Stimulated activated memory B cell treated with anti-CD40 and anti-IgM and Interleukin-4, amounts not matched to agents 10 μg/mL and 1 μg/mL and 100 μg/mL, for 72 hours (primary cell): ENCODE data around the gene EMP2.
A peak's percentile ranks its signal among the peaks of the same experiment; 100 is the strongest.
"Not testable (repeated sequence)": the region's sequence is repeated elsewhere in the genome, so short reads cannot be mapped to it uniquely, and the experiment has no call there.

ENCODE experiments used
- ATAC-seq: fragments of 150-1000 bp; cut with Tn5 transposase; 2 replicates; pipeline ENCODE4 v1.10.0; 2021
- H3K27ac Mint-ChIP-seq: one replicate; pipeline ENCODE4 v1.8.0; 2022; ENCODE audit warnings: mild to moderate bottlenecking, mixed read lengths
- H3K27me3 Mint-ChIP-seq: one replicate; pipeline ENCODE4 v1.8.0; 2022; ENCODE audit warnings: mixed read lengths
- H3K36me3 Mint-ChIP-seq: one replicate; pipeline ENCODE4 v1.8.0; 2022; ENCODE audit warnings: mixed read lengths
- H3K4me1 Mint-ChIP-seq: one replicate; pipeline ENCODE4 v1.8.0; 2022; ENCODE audit warnings: mixed read lengths
- H3K4me3 Mint-ChIP-seq: one replicate; pipeline ENCODE4 v1.8.0; 2022; ENCODE audit warnings: mild to moderate bottlenecking, moderate library complexity, mixed read lengths
- H3K9me3 Mint-ChIP-seq: one replicate; pipeline ENCODE4 v1.8.0; 2022; ENCODE audit warnings: mixed read lengths

EMP2 gene

GRCh38 chr16:10575506-10576130 is 4.8 kb downstream of the EMP2 start:
- Mint-ChIP-seq H3K9me3 (no peaks in the 10 kb centered on the region), H3K36me3 (no peaks in the 10 kb centered on the region), H3K4me1 (peaks cover under 1% of the 10 kb centered on the region), H3K4me3 (no peak overlapping the region), H3K27ac (no peak overlapping the region), H3K27me3 (peaks cover 42% of the 10 kb centered on the region)
- ATAC-seq: no peak

GRCh38 chr16:10572611-10573010 is 7.8 kb downstream of the EMP2 start:
- Mint-ChIP-seq H3K36me3 (no peaks in the 10 kb centered on the region), H3K9me3 (no peaks in the 10 kb centered on the region), H3K4me3 (no peak overlapping the region), H3K27ac (no peak overlapping the region), H3K27me3 (peaks cover 22% of the 10 kb centered on the region), H3K4me1 (no peaks in the 10 kb centered on the region)
- ATAC-seq: no peak

DNA sequence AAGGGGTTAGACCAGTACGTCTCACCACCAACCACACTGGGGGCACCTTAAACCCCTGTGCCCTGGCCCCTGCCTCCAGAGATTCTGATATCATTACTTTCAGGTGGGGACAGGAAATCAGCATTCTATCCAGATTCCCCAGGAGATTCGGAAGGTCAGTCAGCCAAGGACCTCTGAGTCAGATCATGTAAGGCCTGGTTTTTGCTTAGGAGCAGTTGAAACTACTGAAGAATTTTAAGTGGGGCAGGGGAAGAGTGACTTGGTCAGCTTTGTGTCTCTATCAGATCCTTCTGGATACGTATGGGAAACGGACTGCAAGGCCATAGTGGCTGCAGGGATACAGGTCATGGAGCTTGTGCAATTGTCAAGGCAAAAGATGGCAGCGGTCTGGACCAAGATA is 9.0 kb downstream of the EMP2 start:
- H3K27ac Mint-ChIP-seq: no peak overlapping the region

GRCh38 chr16:10569621-10570020 is 10.8 kb downstream of the EMP2 start:
- no peaks in the 10 kb centered on the region for H3K36me3 Mint-ChIP-seq
- no peak overlapping the region for H3K4me3 Mint-ChIP-seq
- H3K27me3 Mint-ChIP-seq: peaks cover 27% of the 10 kb centered on the region
- H3K9me3 Mint-ChIP-seq: no peaks in the 10 kb centered on the region
- ATAC-seq: no peak
- H3K4me1 Mint-ChIP-seq: peaks cover 10% of the 10 kb centered on the region
- H3K27ac Mint-ChIP-seq: no peak overlapping the region

More for the DNA sequence above, 9.0 kb downstream of the EMP2 start:
- H3K9me3 Mint-ChIP-seq: no peaks in the 10 kb centered on the region
- no peaks in the 10 kb centered on the region for H3K36me3 Mint-ChIP-seq
- ATAC-seq: no peak
- H3K4me3 Mint-ChIP-seq: no peak overlapping the region
- peaks cover 9% of the 10 kb centered on the region for H3K4me1 Mint-ChIP-seq
- H3K27me3 Mint-ChIP-seq: peaks cover 27% of the 10 kb centered on the region

DNA sequence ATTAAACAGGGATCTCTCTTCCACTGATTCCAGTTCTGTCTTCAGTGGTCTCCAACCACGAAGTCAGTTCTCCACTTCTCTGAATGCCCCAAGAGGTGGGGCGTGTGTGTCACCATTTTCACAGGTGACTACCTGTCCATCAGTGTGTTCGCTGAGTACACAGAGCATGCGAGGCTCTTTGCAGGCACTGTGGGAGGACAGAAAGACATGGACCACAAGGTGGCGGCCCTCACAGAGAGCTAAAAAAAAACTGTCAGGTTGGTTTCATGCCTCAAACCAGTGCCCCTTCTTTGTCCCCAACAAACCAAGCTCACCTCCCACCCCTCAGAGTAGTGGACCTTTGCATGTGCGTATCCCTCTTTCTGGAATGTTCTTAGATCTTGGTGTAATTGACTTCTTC is 13.8 kb downstream of the EMP2 start:
- H3K27ac Mint-ChIP-seq: no peak overlapping the region

GRCh38 chr16:10565167-10565566 is 15.2 kb downstream of the EMP2 start:
- Mint-ChIP-seq H3K9me3 (peaks cover 3% of the 10 kb centered on the region), H3K27ac (no peak overlapping the region), H3K36me3 (no peaks in the 10 kb centered on the region), H3K27me3 (peaks cover 17% of the 10 kb centered on the region), H3K4me1 (peaks cover 22% of the 10 kb centered on the region), H3K4me3 (no peak overlapping the region)
- ATAC-seq: no peak

More for the DNA sequence above, 13.8 kb downstream of the EMP2 start:
- Mint-ChIP-seq H3K36me3 (no peaks in the 10 kb centered on the region), H3K27me3 (peaks cover 24% of the 10 kb centered on the region), H3K9me3 (peaks cover 3% of the 10 kb centered on the region), H3K4me3 (no peak overlapping the region), H3K4me1 (peaks cover 10% of the 10 kb centered on the region)
- ATAC-seq: no peak

DNA sequence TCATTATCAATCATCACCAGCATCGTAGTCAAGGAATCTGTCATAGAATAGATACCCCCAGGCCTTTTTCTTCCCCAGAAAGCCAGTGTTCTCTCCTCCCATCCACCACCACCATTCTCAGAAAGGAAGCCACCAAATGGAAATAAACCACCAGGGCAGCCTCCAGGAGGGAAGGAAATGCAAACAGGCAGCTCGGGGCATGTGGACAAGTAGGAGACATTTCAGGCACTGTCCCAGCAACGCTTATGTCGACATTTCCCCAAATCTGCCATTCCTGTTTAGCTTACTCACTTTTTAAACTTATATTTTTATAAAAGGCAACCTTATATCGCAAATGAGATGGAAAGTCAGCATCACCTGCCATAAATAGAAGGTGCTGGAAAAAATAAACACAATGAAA is 15.8 kb downstream of the EMP2 start:
- Mint-ChIP-seq H3K27me3 (peaks cover 17% of the 10 kb centered on the region), H3K4me3 (no peak overlapping the region), H3K9me3 (peaks cover 3% of the 10 kb centered on the region), H3K36me3 (no peaks in the 10 kb centered on the region), H3K27ac (no peak overlapping the region), H3K4me1 (peaks cover 22% of the 10 kb centered on the region)
- ATAC-seq: no peak

DNA sequence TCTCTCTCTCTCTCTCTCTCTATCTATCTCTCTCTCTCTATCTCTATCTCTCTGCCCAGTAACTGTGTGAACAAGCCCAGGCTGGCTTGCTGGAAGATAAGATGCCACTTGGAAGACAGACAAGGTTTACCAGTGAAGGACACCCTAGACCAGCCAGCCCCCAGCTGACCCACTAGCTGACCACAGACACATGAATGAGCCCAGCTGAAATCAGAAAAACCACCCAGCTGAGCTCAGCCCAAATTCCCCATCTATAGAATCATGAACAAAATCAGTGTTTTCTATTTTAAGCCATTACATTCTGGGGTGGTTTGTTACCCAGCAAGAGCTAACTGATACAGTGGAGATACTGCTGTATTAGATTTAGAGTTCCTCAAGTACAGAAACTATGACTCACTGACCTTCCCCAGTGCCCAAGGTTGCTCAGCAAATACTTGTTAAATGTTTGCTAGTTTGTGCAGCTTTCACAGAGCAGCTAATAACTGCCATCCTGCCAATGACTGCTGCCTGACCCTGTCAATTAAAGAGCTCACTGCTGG is 18.0 kb downstream of the EMP2 start:
- peaks cover 9% of the 10 kb centered on the region for H3K27me3 Mint-ChIP-seq
- H3K36me3 Mint-ChIP-seq: no peaks in the 10 kb centered on the region
- peaks cover 22% of the 10 kb centered on the region for H3K4me1 Mint-ChIP-seq
- H3K27ac Mint-ChIP-seq: no peak overlapping the region
- H3K4me3 Mint-ChIP-seq: no peak overlapping the region
- no peak for ATAC-seq
- peaks cover 3% of the 10 kb centered on the region for H3K9me3 Mint-ChIP-seq

DNA sequence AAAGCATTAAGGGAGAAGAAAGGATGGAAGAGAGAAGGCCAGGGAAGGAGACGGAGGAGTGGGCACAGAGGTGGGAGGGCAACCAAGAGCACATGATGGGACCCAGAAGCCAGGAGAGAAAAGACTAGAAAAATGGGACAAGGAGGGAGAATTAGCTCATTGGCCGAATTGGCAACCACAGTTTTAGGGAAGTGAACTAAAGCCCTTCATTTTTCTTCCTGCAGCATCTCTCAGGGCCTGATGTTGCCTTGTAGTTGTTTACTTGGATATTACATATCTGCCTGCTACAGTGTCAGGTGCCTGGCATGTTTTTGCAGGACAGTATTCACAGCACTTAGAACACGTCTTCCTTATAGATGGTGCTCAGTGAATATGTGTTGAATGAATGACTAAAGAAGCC is 19.0 kb downstream of the EMP2 start:
- no peak for ATAC-seq
- Mint-ChIP-seq H3K36me3 (no peaks in the 10 kb centered on the region), H3K4me1 (peaks cover 14% of the 10 kb centered on the region), H3K27me3 (no peaks in the 10 kb centered on the region), H3K4me3 (no peak overlapping the region), H3K9me3 (peaks cover 3% of the 10 kb centered on the region), H3K27ac (no peak overlapping the region)

GRCh38 chr16:10561001-10561400 is 19.4 kb downstream of the EMP2 start:
- Mint-ChIP-seq H3K36me3 (peaks cover 4% of the 10 kb centered on the region), H3K27ac (no peak overlapping the region), H3K27me3 (no peaks in the 10 kb centered on the region), H3K4me1 (peaks cover 12% of the 10 kb centered on the region), H3K9me3 (peaks cover 6% of the 10 kb centered on the region), H3K4me3 (no peak overlapping the region)
- ATAC-seq: no peak

DNA sequence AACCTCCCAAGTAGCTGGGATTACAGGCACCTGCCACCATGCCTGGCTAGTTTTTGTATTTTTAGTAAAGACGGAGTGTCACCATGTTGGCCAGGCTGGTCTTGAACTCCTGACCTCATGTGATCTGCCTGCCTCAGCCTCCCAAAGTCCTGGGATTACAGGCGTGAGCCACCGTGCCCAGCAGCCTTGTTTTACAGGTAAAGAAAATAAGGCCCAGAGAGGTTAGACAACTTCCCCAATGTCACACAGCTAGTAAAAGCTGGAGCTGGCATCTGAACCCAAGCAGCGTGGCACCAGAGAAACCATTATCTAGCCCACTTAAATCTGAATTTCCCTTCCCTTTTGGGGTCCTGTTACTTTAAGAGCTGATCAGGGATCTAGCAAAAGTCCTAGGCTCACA is 20.6 kb downstream of the EMP2 start:
- ATAC-seq, H3K27ac Mint-ChIP-seq, H3K36me3 Mint-ChIP-seq, H3K4me3 Mint-ChIP-seq, H3K27me3 Mint-ChIP-seq, H3K9me3 Mint-ChIP-seq: not testable (repeated sequence)
- H3K4me1 Mint-ChIP-seq: peaks cover 15% of the 10 kb centered on the region

- peaks cover 8% of the 10 kb centered on the region for H3K36me3 Mint-ChIP-seq
- peaks cover 9% of the 10 kb centered on the region for H3K9me3 Mint-ChIP-seq
These were observed 21.4 kb downstream of the EMP2 start for GRCh38 chr16:10558746-10559641.

GRCh38 chr16:10558305-10558704 is 22.1 kb downstream of the EMP2 start:
- H3K36me3 Mint-ChIP-seq: peaks cover 8% of the 10 kb centered on the region
- H3K4me1 Mint-ChIP-seq: peaks cover 26% of the 10 kb centered on the region
- no peaks in the 10 kb centered on the region for H3K27me3 Mint-ChIP-seq
- H3K27ac Mint-ChIP-seq: no peak overlapping the region
- ATAC-seq: no peak
- peaks cover 9% of the 10 kb centered on the region for H3K9me3 Mint-ChIP-seq
- no peak overlapping the region for H3K4me3 Mint-ChIP-seq

More at GRCh38 chr16:10558746-10559641, 21.4 kb downstream of the EMP2 start:
- Mint-ChIP-seq H3K27me3 (no peaks in the 10 kb centered on the region), H3K4me1 (peaks cover 20% of the 10 kb centered on the region), H3K27ac (no peak overlapping the region), H3K4me3 (no peak overlapping the region)
- no peak for ATAC-seq

DNA sequence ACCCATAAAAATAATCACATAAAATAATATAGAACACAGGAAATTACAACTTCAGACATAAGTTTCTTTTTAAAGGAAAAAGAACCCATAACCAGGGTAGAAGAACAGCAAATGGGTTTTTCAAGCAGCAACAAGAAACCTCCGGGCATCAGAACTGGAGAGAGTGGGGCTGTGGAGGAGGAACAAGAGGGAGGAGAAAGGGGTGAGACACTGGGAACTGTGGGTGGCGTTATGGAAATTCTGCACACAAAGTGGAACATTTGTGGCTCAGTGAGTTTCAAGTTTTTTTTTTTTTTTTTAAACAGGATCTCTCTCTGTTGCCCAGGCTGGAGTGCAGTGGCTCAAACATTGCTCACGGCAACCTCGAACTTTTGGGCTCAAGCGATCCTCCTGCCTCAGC is 22.6 kb downstream of the EMP2 start:
- H3K27me3 Mint-ChIP-seq: no peaks in the 10 kb centered on the region
- H3K4me3 Mint-ChIP-seq: no peak overlapping the region
- peaks cover 31% of the 10 kb centered on the region for H3K4me1 Mint-ChIP-seq
- no peak overlapping the region for H3K27ac Mint-ChIP-seq
- peaks cover 9% of the 10 kb centered on the region for H3K9me3 Mint-ChIP-seq
- H3K36me3 Mint-ChIP-seq: peaks cover 8% of the 10 kb centered on the region
- no peak for ATAC-seq

GRCh38 chr16:10556236-10556635 is 24.2 kb downstream of the EMP2 start:
- H3K9me3 Mint-ChIP-seq: peaks cover 6% of the 10 kb centered on the region
- ATAC-seq: no peak
- no peaks in the 10 kb centered on the region for H3K27me3 Mint-ChIP-seq
- no peak overlapping the region for H3K27ac Mint-ChIP-seq
- H3K36me3 Mint-ChIP-seq: peaks cover 8% of the 10 kb centered on the region
- peaks cover 31% of the 10 kb centered on the region for H3K4me1 Mint-ChIP-seq
- no peak overlapping the region for H3K4me3 Mint-ChIP-seq

DNA sequence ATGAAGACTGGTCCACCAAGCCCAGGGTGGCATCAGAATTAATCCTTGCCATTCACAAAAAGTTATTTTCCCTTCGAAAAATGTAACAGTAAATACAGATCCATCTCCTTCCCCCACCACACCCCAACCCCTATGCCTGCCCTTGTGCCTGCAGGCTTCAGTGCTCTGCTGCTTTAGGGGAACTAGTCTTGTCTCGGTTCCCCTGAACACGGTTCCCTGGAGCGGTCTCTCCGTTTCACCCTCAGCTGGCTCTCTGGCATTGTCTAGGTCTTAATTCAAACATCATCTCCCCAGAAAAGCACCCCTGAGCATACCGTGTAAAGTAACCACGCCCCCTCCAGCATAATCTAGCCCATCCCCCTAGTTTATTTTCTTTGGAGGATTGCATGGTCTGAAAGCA is 25.8 kb downstream of the EMP2 start:
- Mint-ChIP-seq H3K9me3 (peaks cover 6% of the 10 kb centered on the region), H3K27ac (no peak overlapping the region), H3K4me1 (peaks cover 23% of the 10 kb centered on the region), H3K4me3 (no peak overlapping the region), H3K36me3 (peaks cover 8% of the 10 kb centered on the region), H3K27me3 (no peaks in the 10 kb centered on the region)
- peak; percentile 85 for ATAC-seq
